CD4-positive, alpha-beta T cell treated with Interleukin-6 for 4 hours (primary cell): ENCODE data around the gene CCNY.
"Not testable (repeated sequence)": the region's sequence is repeated elsewhere in the genome, so short reads cannot be mapped to it uniquely, and the experiment has no call there.

Experiments used
- DNase-seq: peaks from one replicate; pipeline ENCODE4 v3.0.0-alpha.2; 2020; ENCODE audit warnings: mixed read lengths

The CCNY gene

GRCh38 chr10:35493196-35494118, 157.1 kb downstream of the CCNY start:
- DNase-seq = no peak

- DNase-seq = peak; percentile 6
These were observed 159.3 kb downstream of the CCNY start for GRCh38 chr10:35495521-35496119.

DNA sequence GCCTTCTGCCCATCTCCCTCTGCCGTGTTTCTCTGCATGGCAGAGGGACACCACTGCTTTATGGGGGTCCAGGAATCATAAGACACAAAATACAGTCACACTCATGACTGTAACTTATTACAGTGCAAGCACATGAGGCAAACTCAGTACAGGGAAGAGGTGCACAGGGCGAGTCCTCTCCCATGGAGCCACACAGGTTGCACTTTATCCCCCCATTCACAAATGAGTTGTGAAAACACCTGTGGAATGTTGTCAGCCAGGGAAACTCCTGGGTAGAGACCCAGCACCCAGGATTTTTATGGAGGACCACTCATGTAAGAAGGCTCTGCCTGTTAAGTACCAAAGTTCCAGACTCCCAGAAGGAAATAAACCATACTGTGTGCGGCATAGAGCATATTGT, 161.6 kb downstream of the CCNY start:
- no peak for DNase-seq

- no peak for DNase-seq
These were observed 162.4 kb downstream of the CCNY start for GRCh38 chr10:35498693-35499092.

GRCh38 chr10:35501923-35502322, 165.6 kb downstream of the CCNY start:
- no peak for DNase-seq

DNA sequence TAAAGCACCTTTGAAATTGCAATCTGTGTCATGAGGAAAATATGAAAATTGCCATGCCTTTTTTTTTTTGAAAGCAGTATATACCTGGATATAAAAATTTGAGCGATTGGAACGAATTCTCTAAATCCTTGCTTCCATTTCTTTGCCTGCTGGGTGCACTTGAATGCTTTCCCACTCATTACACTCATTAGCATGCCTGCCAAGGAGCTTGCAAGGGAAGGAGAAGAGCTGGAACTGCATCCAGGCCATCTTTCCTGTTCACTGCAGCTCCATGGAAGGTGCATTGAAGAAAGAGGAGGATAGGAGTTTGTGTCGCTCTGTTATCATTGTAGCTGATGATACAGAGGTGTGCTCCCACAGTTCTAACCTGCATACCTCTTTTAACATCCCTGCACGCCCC, 166.4 kb downstream of the CCNY start:
- DNase-seq = no peak

- DNase-seq = no peak
These were observed 167.3 kb downstream of the CCNY start for GRCh38 chr10:35503578-35503977.

- DNase-seq = no peak
These were observed 167.8 kb downstream of the CCNY start for GRCh38 chr10:35504132-35504531.

GRCh38 chr10:35505241-35505873, 169.0 kb downstream of the CCNY start:
- DNase-seq = no peak

DNA sequence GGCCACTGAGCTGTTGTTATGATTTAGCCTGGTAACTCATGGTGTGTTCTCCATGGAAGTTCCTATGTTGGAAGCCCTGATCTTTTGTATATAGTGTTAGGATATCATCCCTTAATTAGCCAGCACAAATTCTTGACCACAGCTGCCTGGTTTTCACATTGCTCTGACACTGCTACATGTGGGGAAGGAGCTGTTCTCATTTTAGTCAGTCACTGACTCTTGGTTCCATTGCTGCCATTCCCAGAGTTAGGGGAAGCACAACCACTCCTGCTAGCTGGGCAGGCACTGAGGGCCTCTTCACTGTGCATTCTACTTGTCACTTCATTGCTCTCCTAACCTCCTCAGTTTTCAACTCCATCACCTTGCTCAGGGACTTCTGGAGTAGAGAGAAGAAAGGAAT, 170.4 kb downstream of the CCNY start:
- DNase-seq = no peak

- DNase-seq = no peak
These were observed 171.3 kb downstream of the CCNY start for GRCh38 chr10:35507519-35508109.

GRCh38 chr10:35508647-35509046, 172.3 kb downstream of the CCNY start:
- DNase-seq = no peak

DNA sequence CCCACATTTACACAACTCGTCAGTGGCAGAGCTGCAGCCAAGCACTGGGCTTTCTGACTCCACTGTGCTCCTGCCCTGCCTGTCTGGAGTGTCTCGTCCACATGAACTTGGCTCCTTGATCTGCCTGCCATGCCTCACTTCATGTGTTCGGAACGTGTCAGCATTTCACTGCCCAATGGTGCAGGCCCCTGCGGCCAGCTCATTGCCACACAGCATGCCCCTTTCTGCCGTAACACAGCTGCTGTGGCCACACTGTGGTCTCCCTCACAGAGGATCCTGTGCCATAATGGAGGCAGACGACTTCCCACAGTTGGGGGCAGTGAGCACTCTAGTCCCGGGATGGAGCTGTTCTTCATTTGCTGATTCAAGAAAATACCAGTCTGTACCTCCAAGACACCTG, 174.6 kb downstream of the CCNY start:
- no peak for DNase-seq

GRCh38 chr10:35511647-35512046, 175.3 kb downstream of the CCNY start:
- DNase-seq = no peak

DNA sequence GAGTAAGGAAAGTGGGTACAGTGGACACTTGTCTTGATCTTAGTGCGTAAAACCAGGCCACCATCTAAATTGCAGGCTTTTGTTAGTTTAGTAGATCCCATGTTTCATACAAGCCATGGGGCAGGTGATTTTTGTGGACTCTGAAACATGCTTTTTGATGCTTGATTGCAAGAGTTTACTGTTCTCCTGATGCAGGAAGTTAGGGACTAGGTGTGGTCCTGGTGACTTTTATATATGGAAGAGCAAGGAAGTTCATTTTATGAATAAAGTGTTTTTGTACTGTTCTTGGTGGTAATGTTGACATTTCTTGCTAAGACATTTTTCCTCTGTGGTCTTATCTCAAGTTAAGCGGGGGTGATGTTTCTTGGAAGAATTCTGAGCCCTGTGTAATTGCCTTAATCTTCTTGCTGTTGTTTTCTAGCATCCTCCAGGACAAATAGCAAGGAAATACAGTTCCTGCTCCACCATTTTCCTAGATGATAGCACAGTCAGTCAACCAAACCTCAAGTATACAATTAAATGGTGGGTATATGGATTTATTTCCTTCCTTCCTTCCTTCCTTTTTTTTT, 179.9 kb downstream of the CCNY start:
- DNase-seq = no peak

GRCh38 chr10:35517431-35518181, 181.3 kb downstream of the CCNY start:
- DNase-seq = no peak

DNA sequence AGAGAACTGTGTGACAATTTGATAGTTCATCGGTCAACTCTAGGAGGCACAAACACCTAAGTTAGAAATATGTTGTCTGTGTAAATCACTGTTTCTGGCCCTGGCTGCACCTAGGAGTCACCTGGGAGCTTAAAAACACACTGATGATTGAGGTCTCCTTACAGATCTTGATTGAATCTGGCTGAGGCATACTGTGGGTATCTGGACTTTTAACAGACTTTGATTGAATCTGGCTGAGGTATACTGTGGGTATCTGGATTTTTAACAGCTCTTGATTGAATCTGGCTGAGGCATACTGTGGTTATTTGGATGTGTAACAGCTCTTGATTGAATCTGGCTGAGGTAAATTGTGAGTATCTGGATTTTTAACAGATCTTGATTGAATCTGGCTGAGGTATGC, 181.9 kb downstream of the CCNY start:
- DNase-seq = not testable (repeated sequence)

GRCh38 chr10:35520996-35521395, 184.7 kb downstream of the CCNY start:
- no peak for DNase-seq

- no peak for DNase-seq
These were observed 187.4 kb downstream of the CCNY start for GRCh38 chr10:35523670-35524225.

- DNase-seq = no peak
These were observed 190.4 kb downstream of the CCNY start for GRCh38 chr10:35526746-35527145.

DNA sequence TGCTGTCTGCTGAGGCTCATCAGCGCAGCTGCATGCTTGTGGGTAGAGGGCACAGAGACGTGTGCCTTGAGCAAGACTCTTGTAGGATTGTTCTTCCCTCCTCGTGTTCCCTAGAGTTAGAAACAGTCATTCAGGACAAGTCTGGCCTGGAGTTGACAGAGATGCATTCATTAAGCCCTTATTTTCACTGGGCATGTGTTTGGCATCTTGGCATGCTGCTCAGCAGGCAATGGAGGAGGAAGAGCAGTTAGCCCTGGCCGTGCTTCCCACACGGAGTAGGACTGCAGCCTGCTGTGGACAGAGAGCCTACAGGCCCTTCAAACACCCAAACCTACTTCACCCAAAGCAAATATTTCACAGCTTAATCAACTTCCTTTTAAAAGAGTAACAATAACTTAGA, 195.8 kb downstream of the CCNY start:
- no peak for DNase-seq

- no peak for DNase-seq
These were observed 197.3 kb downstream of the CCNY start for GRCh38 chr10:35533565-35533964.
